GM23338 (cell line): Measurements from ENCODE around the gene KCNA2. TPM values are rescaled to one million over a fixed set of nuclear protein-coding genes. Genes with fewer than 3 reads are reported as not detected.
A peak's percentile ranks its signal among the peaks of the same experiment; 100 is the strongest.

Experiments
- ATAC-seq: fragments of 200-7000 bp; cut with Tn5 transposase; 3 replicates; pipeline ENCODE4 v1.9.1; 2020
- DNase-seq: peaks from one replicate; pipeline ENCODE4 v3.0.0-alpha.2; 2015; ENCODE audit warnings: low spot score
- H2AFZ ChIP-seq: fragments of 200-600 bp; sonication (generic); 2 replicates; pipeline ENCODE4 v1.8.0; 2016; ENCODE audit warnings: antibody characterized with exemption, mild to moderate bottlenecking, moderate library complexity
- H3F3A ChIP-seq: fragments of 200-600 bp; sonication (generic); replicated peaks from 2 replicates; pipeline ENCODE4 v1.8.0; 2017; ENCODE audit warnings: antibody characterized with exemption, mixed run types, low read depth
- H3K27ac ChIP-seq: fragments of 200-600 bp; sonication (generic); 2 replicates; pipeline ENCODE4 v1.6.1; 2016; ENCODE audit warnings: low read depth
- H3K27me3 ChIP-seq: fragments of 200-600 bp; sonication (generic); 2 replicates; pipeline ENCODE4 v1.8.0; 2016; ENCODE audit warnings: mild to moderate bottlenecking, mixed run types, moderate library complexity; ENCODE audit not compliant: insufficient read depth
- H3K36me3 ChIP-seq: fragments of 200-600 bp; sonication (generic); 2 replicates; pipeline ENCODE4 v1.8.0; 2016; ENCODE audit warnings: mild to moderate bottlenecking; ENCODE audit not compliant: insufficient read depth
- H3K4me1 ChIP-seq: fragments of 200-600 bp; sonication (generic); 2 replicates; pipeline ENCODE4 v1.8.0; 2016; ENCODE audit warnings: mild to moderate bottlenecking, moderate library complexity; ENCODE audit not compliant: insufficient read depth
- H3K4me2 ChIP-seq: fragments of 200-600 bp; sonication (generic); 2 replicates; pipeline ENCODE4 v1.7.1; 2017; ENCODE audit warnings: mixed run types
- H3K4me3 ChIP-seq: fragments of 200-600 bp; sonication (generic); 2 replicates; pipeline ENCODE4 v1.6.1; 2016; ENCODE audit warnings: mixed run types
- H3K79me2 ChIP-seq: fragments of 200-600 bp; sonication (generic); replicated peaks from 2 replicates; pipeline ENCODE4 v1.8.0; 2017; ENCODE audit warnings: mild to moderate bottlenecking; ENCODE audit not compliant: insufficient read depth
- H3K9me2 ChIP-seq: fragments of 200-600 bp; sonication (generic); 2 replicates; pipeline ENCODE4 v1.8.0; 2017; ENCODE audit not compliant: insufficient read depth
- H4K20me1 ChIP-seq: fragments of 200-600 bp; sonication (generic); replicated peaks from 2 replicates; pipeline ENCODE4 v1.8.0; 2017; ENCODE audit warnings: mild to moderate bottlenecking; ENCODE audit not compliant: insufficient read depth
- H3K27ac Mint-ChIP-seq: 2 replicates; pipeline ENCODE4 v1.8.0; 2020; ENCODE audit warnings: inconsistent platforms, mild to moderate bottlenecking, moderate library complexity, mixed read lengths
- H3K27me3 Mint-ChIP-seq: 3 replicates; pipeline ENCODE4 v1.8.0; 2022; ENCODE audit warnings: low read depth, mild to moderate bottlenecking, moderate library complexity, mixed read lengths, inconsistent platforms; ENCODE audit not compliant: insufficient read depth, poor library complexity
- H3K36me3 Mint-ChIP-seq: 3 replicates; pipeline ENCODE4 v1.8.0; 2021; ENCODE audit warnings: low read depth, mild to moderate bottlenecking, inconsistent platforms, moderate library complexity, mixed read lengths
- H3K4me1 Mint-ChIP-seq: 3 replicates; pipeline ENCODE4 v1.8.0; 2020; ENCODE audit warnings: mild to moderate bottlenecking, inconsistent platforms, mixed read lengths
- H3K4me3 Mint-ChIP-seq: 3 replicates; pipeline ENCODE4 v1.8.0; 2021; ENCODE audit warnings: moderate library complexity, mild to moderate bottlenecking, inconsistent platforms, mixed read lengths
- H3K9me3 Mint-ChIP-seq: 3 replicates; pipeline ENCODE4 v1.8.0; 2020; ENCODE audit warnings: moderate library complexity, mild to moderate bottlenecking, inconsistent platforms, mixed read lengths
- EZH2 ChIP-seq: fragments of 200-600 bp; sonication (generic); IDR thresholded peaks from one replicate; pipeline ENCODE4 v1.8.0; 2017; ENCODE audit warnings: antibody characterized with exemption, mild to moderate bottlenecking, low read depth; ENCODE audit not compliant: unreplicated experiment
- EZH2phosphoT487 ChIP-seq: fragments of 200-600 bp; sonication (generic); IDR thresholded peaks from one replicate; pipeline ENCODE4 v1.8.1; 2018; ENCODE audit warnings: antibody characterized with exemption; ENCODE audit not compliant: unreplicated experiment
- JUNB ChIP-seq: IDR thresholded peaks from one replicate; pipeline ENCODE4 v1.6.1; 2016; ENCODE audit warnings: antibody characterized with exemption; ENCODE audit not compliant: unreplicated experiment
- POLR2AphosphoS5 ChIP-seq: IDR thresholded peaks from 2 replicates; pipeline ENCODE4 v1.6.1; 2016; ENCODE audit warnings: antibody characterized with exemption, low read depth
- STAT1 ChIP-seq: IDR thresholded peaks from one replicate; pipeline ENCODE4 v1.6.1; 2016; ENCODE audit warnings: antibody characterized with exemption; ENCODE audit not compliant: unreplicated experiment
- ZNF331 ChIP-seq: fragments of 250-450 bp; sonication (Bioruptor Pico); IDR thresholded peaks from 2 replicates; pipeline ENCODE4 v1.5.0; 2020; ENCODE audit warnings: low read depth, mild to moderate bottlenecking, moderate library complexity
- polyA plus RNA-seq: library from polyadenylated mRNA; unstranded; fragments of >200 nt; fragmentation: Nextera tagmentation; extraction: Ambion mirVana; gene quantifications from 2 replicates; pipeline ENCODE4 v1.2.1, GENCODE V29; 2016
- total RNA-seq: library from RNA; depleted of rRNA; stranded (reverse); fragments of >200 nt; shearing (Covaris generic); gene quantifications from 2 replicates; pipeline ENCODE4 v1.2.3, GENCODE V29; 2014
- TF ChIP-seq, protein P1 (sequence below), 2 experiments: fragments of 200-600 bp in 1 of 2; sonication (generic) in 1 of 2; conservative IDR thresholded peaks; 2 replicates each; pipeline versions ENCODE4 v1.5.1 to v1.6.1; 2016 to 2017; ENCODE audit warnings: antibody characterized with exemption in 2 of 2, low read depth in 2 of 2, mild to moderate bottlenecking in 2 of 2, moderate library complexity in 1 of 2
- TF ChIP-seq, protein P2 (sequence below): fragments of 250-450 bp; sonication (Bioruptor Pico); IDR thresholded peaks from 2 replicates; pipeline ENCODE4 v1.5.0; 2020; ENCODE audit warnings: mild to moderate bottlenecking, moderate library complexity
- TF ChIP-seq, protein P3 (sequence below): IDR thresholded peaks from 2 replicates; pipeline ENCODE4 v1.6.1; 2016; ENCODE audit warnings: antibody characterized with exemption
- TF ChIP-seq, protein P4 (sequence below): IDR thresholded peaks from one replicate; pipeline ENCODE4 v1.6.1; 2018; ENCODE audit warnings: antibody characterized with exemption; ENCODE audit not compliant: unreplicated experiment

KCNA2 gene
- total and polyA plus RNA-seq, 2 experiments from 2014 or later, result 0.11 to 1.5 TPM

DNA sequence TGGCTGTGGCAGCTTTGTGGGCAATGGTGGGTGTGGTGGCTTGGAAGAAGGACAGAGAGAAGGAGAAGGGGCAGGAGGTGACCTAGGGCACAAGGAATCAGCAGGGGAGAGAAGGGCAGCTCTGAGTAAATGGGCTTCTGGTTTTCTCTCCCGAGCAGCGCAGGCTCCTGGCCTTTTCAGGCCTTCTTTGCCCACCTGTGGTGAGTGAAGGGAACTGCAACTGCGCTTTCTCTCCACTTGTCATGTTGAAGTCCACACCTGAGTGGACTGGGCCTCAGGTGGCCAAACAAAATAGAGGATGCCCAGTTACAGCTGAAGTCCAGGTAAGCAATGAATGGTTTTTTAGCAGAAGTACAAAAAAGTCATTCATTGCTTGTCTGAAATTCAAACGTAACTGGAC is 57.8 kb downstream of the KCNA2 start:
- Mint-ChIP-seq H3K4me3 (no peak overlapping the region), H3K27ac (no peak overlapping the region), H3K9me3 (no peaks in the 10 kb centered on the region), H3K27me3 (peaks cover 4% of the 10 kb centered on the region), H3K4me1 (no peaks in the 10 kb centered on the region), H3K36me3 (no peaks in the 10 kb centered on the region)
- H3K4me3 ChIP-seq, result no peak overlapping the region
- H3K27ac ChIP-seq, result no peak overlapping the region
- H3K4me2 ChIP-seq, result no peak overlapping the region
- no peaks in the 10 kb centered on the region for H3F3A ChIP-seq
- H2AFZ ChIP-seq, result no peak overlapping the region
- H3K79me2 ChIP-seq, result no peaks in the 10 kb centered on the region
- ATAC-seq, result peak; percentile 96
- H3K4me1 ChIP-seq, result no peaks in the 10 kb centered on the region
- H3K36me3 ChIP-seq, result no peaks in the 10 kb centered on the region
- H4K20me1 ChIP-seq, result 0 out of 2 replicates have a peak, but pooled peaks cover under 1% of the 10 kb centered on the region
- DNase-seq, result peak; percentile 75
- peaks cover 15% of the 10 kb centered on the region for H3K27me3 ChIP-seq
- TF ChIP-seq EZH2, result no peak
- TF ChIP-seq, protein P1, sequence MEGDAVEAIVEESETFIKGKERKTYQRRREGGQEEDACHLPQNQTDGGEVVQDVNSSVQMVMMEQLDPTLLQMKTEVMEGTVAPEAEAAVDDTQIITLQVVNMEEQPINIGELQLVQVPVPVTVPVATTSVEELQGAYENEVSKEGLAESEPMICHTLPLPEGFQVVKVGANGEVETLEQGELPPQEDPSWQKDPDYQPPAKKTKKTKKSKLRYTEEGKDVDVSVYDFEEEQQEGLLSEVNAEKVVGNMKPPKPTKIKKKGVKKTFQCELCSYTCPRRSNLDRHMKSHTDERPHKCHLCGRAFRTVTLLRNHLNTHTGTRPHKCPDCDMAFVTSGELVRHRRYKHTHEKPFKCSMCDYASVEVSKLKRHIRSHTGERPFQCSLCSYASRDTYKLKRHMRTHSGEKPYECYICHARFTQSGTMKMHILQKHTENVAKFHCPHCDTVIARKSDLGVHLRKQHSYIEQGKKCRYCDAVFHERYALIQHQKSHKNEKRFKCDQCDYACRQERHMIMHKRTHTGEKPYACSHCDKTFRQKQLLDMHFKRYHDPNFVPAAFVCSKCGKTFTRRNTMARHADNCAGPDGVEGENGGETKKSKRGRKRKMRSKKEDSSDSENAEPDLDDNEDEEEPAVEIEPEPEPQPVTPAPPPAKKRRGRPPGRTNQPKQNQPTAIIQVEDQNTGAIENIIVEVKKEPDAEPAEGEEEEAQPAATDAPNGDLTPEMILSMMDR (conservative IDR thresholded peaks at IDR 0.05; ENCODE audit: low read depth in 2 of 2), result peak; percentile 57 to 58
- no peaks in the 10 kb centered on the region for H3K9me2 ChIP-seq

DNA sequence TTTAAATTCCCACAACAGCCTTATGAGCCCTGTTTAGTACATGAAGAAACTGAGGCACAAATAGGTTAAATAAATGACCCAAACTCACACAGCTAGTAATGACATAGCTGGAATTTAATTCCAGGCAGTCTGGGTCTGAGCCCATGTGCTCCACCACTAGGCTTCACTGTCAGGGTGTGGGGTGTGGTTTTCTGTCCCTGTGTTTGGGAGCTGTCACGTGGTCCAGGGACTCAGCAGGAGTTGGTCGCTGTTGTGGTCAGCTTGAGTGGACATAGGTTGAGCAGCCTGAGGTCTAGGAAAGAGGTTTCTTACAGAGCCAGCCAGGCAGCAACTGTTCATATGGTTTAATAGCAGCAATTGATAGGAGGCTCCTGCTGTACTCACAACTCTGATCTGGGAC is 59.1 kb downstream of the KCNA2 start:
- DNase-seq (no peak), ATAC-seq (no peak)
- Mint-ChIP-seq H3K36me3 (no peaks in the 10 kb centered on the region), H3K27ac (no peak overlapping the region), H3K4me1 (no peaks in the 10 kb centered on the region), H3K27me3 (peaks cover 2% of the 10 kb centered on the region), H3K9me3 (no peaks in the 10 kb centered on the region), H3K4me3 (no peak overlapping the region)
- H3K27ac ChIP-seq, result no peak overlapping the region
- H2AFZ ChIP-seq, result no peak overlapping the region
- H3K9me2 ChIP-seq, result no peaks in the 10 kb centered on the region
- H3F3A ChIP-seq, result no peaks in the 10 kb centered on the region
- H3K27me3 ChIP-seq, result 0 out of 2 replicates have a peak, but pooled peaks cover 2% of the 10 kb centered on the region
- no peaks in the 10 kb centered on the region for H3K79me2 ChIP-seq
- H4K20me1 ChIP-seq, result 0 out of 2 replicates have a peak, but pooled peaks cover 4% of the 10 kb centered on the region
- no peaks in the 10 kb centered on the region for H3K36me3 ChIP-seq
- H3K4me1 ChIP-seq, result no peaks in the 10 kb centered on the region
- H3K4me2 ChIP-seq, result no peak overlapping the region
- no peak overlapping the region for H3K4me3 ChIP-seq
- no peak for TF ChIP-seq ZNF331
- TF ChIP-seq, protein P2, sequence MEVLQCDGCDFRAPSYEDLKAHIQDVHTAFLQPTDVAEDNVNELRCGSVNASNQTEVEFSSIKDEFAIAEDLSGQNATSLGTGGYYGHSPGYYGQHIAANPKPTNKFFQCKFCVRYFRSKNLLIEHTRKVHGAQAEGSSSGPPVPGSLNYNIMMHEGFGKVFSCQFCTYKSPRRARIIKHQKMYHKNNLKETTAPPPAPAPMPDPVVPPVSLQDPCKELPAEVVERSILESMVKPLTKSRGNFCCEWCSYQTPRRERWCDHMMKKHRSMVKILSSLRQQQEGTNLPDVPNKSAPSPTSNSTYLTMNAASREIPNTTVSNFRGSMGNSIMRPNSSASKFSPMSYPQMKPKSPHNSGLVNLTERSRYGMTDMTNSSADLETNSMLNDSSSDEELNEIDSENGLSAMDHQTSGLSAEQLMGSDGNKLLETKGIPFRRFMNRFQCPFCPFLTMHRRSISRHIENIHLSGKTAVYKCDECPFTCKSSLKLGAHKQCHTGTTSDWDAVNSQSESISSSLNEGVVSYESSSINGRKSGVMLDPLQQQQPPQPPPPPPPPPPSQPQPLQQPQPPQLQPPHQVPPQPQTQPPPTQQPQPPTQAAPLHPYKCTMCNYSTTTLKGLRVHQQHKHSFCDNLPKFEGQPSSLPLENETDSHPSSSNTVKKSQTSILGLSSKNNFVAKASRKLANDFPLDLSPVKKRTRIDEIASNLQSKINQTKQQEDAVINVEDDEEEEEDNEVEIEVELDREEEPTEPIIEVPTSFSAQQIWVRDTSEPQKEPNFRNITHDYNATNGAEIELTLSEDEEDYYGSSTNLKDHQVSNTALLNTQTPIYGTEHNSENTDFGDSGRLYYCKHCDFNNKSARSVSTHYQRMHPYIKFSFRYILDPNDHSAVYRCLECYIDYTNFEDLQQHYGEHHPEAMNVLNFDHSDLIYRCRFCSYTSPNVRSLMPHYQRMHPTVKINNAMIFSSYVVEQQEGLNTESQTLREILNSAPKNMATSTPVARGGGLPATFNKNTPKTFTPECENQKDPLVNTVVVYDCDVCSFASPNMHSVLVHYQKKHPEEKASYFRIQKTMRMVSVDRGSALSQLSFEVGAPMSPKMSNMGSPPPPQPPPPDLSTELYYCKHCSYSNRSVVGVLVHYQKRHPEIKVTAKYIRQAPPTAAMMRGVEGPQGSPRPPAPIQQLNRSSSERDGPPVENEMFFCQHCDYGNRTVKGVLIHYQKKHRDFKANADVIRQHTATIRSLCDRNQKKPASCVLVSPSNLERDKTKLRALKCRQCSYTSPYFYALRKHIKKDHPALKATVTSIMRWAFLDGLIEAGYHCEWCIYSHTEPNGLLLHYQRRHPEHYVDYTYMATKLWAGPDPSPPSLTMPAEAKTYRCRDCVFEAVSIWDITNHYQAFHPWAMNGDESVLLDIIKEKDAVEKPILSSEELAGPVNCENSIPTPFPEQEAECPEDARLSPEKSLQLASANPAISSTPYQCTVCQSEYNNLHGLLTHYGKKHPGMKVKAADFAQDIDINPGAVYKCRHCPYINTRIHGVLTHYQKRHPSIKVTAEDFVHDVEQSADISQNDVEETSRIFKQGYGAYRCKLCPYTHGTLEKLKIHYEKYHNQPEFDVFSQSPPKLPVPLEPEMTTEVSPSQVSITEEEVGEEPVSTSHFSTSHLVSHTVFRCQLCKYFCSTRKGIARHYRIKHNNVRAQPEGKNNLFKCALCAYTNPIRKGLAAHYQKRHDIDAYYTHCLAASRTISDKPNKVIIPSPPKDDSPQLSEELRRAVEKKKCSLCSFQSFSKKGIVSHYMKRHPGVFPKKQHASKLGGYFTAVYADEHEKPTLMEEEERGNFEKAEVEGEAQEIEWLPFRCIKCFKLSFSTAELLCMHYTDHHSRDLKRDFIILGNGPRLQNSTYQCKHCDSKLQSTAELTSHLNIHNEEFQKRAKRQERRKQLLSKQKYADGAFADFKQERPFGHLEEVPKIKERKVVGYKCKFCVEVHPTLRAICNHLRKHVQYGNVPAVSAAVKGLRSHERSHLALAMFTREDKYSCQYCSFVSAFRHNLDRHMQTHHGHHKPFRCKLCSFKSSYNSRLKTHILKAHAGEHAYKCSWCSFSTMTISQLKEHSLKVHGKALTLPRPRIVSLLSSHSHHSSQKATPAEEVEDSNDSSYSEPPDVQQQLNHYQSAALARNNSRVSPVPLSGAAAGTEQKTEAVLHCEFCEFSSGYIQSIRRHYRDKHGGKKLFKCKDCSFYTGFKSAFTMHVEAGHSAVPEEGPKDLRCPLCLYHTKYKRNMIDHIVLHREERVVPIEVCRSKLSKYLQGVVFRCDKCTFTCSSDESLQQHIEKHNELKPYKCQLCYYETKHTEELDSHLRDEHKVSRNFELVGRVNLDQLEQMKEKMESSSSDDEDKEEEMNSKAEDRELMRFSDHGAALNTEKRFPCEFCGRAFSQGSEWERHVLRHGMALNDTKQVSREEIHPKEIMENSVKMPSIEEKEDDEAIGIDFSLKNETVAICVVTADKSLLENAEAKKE, result no peak
- TF ChIP-seq POLR2AphosphoS5, result no peak
- no peak for TF ChIP-seq EZH2phosphoT487
- TF ChIP-seq, protein P3, sequence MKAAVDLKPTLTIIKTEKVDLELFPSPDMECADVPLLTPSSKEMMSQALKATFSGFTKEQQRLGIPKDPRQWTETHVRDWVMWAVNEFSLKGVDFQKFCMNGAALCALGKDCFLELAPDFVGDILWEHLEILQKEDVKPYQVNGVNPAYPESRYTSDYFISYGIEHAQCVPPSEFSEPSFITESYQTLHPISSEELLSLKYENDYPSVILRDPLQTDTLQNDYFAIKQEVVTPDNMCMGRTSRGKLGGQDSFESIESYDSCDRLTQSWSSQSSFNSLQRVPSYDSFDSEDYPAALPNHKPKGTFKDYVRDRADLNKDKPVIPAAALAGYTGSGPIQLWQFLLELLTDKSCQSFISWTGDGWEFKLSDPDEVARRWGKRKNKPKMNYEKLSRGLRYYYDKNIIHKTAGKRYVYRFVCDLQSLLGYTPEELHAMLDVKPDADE, result no peak
- TF ChIP-seq STAT1, result no peak
- TF ChIP-seq JUNB, result no peak
- TF ChIP-seq, protein P4, sequence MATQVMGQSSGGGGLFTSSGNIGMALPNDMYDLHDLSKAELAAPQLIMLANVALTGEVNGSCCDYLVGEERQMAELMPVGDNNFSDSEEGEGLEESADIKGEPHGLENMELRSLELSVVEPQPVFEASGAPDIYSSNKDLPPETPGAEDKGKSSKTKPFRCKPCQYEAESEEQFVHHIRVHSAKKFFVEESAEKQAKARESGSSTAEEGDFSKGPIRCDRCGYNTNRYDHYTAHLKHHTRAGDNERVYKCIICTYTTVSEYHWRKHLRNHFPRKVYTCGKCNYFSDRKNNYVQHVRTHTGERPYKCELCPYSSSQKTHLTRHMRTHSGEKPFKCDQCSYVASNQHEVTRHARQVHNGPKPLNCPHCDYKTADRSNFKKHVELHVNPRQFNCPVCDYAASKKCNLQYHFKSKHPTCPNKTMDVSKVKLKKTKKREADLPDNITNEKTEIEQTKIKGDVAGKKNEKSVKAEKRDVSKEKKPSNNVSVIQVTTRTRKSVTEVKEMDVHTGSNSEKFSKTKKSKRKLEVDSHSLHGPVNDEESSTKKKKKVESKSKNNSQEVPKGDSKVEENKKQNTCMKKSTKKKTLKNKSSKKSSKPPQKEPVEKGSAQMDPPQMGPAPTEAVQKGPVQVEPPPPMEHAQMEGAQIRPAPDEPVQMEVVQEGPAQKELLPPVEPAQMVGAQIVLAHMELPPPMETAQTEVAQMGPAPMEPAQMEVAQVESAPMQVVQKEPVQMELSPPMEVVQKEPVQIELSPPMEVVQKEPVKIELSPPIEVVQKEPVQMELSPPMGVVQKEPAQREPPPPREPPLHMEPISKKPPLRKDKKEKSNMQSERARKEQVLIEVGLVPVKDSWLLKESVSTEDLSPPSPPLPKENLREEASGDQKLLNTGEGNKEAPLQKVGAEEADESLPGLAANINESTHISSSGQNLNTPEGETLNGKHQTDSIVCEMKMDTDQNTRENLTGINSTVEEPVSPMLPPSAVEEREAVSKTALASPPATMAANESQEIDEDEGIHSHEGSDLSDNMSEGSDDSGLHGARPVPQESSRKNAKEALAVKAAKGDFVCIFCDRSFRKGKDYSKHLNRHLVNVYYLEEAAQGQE, result no peak
